ENCODE data around the gene OPCML. TPM values are rescaled to one million over a fixed set of nuclear protein-coding genes. Genes with fewer than 3 reads are reported as not detected.
A peak's percentile ranks its signal among the peaks of the same experiment; 100 is the strongest.

OPCML gene
- total RNA-seq (1 to 10 TPM in 3 of 4 donors, under 1 TPM in 1; 0.74 to 2.8 (median 1.5) TPM), polyA plus RNA-seq (0.14 TPM)
- long read RNA-seq, donor 1, partial matches to known transcripts, result 0 of 3 reads
- long read RNA-seq, donor 1, other reads (novel, unspliced or antisense), result 3 of 3 reads
- long read RNA-seq, donor 2, result 0 reads
- long read RNA-seq, donor 3, partial matches to known transcripts, result 0 of 2 reads
- long read RNA-seq, donor 3, other reads (novel, unspliced or antisense), result 2 of 2 reads
- long read RNA-seq, donor 4, partial matches to known transcripts, result 0 of 3 reads
- long read RNA-seq, donor 4, other reads (novel, unspliced or antisense), result 3 of 3 reads

DNA sequence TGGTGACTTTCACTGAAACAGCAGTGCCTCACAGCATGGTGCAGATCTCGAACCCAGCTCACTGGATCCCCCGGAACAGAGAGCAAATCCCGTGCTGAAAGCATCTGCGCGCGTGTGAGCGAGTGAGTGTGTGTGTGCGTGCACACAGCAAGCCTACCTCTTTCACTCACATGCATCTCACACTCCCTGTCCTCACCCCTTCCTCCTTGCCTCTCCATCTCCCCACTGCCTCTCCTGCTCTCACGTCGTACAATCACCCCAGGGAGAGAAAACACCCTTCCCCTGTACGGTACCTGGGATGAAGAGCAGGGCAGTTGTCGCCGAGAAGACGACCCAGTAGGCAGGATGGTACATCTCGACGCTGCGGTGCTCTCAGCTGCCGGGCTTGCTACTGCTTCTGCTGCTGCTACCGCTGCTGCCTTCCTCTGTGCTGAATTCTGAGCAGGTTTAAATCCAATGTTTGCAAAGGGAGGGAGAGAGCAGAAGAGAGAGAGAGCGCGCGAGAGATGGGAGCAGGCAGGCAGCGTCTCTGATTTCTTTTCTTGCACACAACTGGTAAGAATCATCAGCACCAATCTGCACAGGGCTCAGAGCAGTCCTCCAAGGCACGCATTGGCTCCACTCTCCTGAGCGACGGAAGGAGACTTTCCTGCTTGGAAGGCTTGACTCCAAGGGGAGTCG, at the start of gene OPCML:
Gene OPCML (minus strand): TSS at position 531 of the 681 bp plus-strand sequence.
- ATAC-seq (peak; percentile 25 to 46), DNase-seq (peak in 1 of 3 donors; percentile 42)
- no peak within 1 kb of the TSS for H3K27ac ChIP-seq (ENCODE audit: low read length)
- 3% methylated on average over 27 of the region's 27 CpGs for WGBS
- no peak within 1 kb of the TSS for H3K4me3 ChIP-seq (ENCODE audit: low read length)
- intact Hi-C loops (cut with DNase I), result no loop called here
- H3K4me1 ChIP-seq (ENCODE audit: control insufficient read depth, insufficient read depth, low read length), result peaks cover 2% of the 10 kb centered on the region
- no peaks in the 10 kb centered on the region for H3K9me3 ChIP-seq (ENCODE audit: control insufficient read depth, low read length)
- H3K27me3 ChIP-seq (ENCODE audit: control insufficient read depth, insufficient read depth), result no peaks in the 10 kb centered on the region

DNA sequence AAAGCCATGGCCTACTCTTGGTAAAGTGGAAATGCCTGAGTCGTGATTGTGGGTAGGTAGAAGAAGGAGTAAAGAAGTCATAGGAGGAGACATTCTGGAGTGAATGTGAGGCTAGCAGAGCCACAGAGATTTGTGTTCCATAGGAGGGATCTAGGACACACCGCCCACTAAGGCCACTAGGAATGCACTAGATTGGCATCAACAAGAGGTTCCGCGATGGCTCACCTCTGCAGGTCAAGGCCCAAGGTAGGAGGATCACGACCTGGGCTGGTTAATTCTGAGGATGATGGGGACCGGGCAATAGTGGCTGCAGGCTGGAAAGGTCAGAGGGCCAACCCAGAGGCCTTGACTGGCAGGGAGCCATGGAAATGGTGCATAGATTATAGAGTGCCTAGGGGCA, 48.8 kb upstream of the OPCML start:
- WGBS, result 88% methylated on average over 6 of the region's 6 CpGs
- H3K27ac ChIP-seq (ENCODE audit: low read length), result no peak overlapping the region
- no peak overlapping the region for H3K4me3 ChIP-seq (ENCODE audit: low read length)
- intact Hi-C loops (cut with DNase I), result no loop called here
- no peak for DNase-seq
- no peaks in the 10 kb centered on the region for H3K4me1 ChIP-seq (ENCODE audit: control insufficient read depth, insufficient read depth, low read length)
- no peaks in the 10 kb centered on the region for H3K9me3 ChIP-seq (ENCODE audit: control insufficient read depth, low read length)
- ATAC-seq, result no peak
- H3K27me3 ChIP-seq (ENCODE audit: control insufficient read depth, insufficient read depth), result no peaks in the 10 kb centered on the region

- 65% methylated on average over 38 of the region's 38 CpGs for WGBS
- H3K4me3 ChIP-seq (ENCODE audit: low read length), result no peak overlapping the region
- H3K4me1 ChIP-seq (ENCODE audit: control insufficient read depth, insufficient read depth, low read length), result no peaks in the 10 kb centered on the region
- no peaks in the 10 kb centered on the region for H3K27me3 ChIP-seq (ENCODE audit: control insufficient read depth, insufficient read depth)
- DNase-seq, result no peak
- H3K27ac ChIP-seq (ENCODE audit: low read length), result no peak overlapping the region
- H3K9me3 ChIP-seq (ENCODE audit: control insufficient read depth, low read length), result no peaks in the 10 kb centered on the region
- intact Hi-C loops (cut with DNase I), result no loop called here
- peak in 1 of 2 donors; percentile 29 for ATAC-seq
Measured at GRCh38 chr11:133579165-133580031, 47.1 kb upstream of the OPCML start.

GRCh38 chr11:133577403-133577802, 45.1 kb upstream of the OPCML start:
- Histone ChIP-seq H3K4me1 (ENCODE audit: control insufficient read depth, insufficient read depth, low read length) (no peaks in the 10 kb centered on the region), H3K9me3 (ENCODE audit: control insufficient read depth, low read length) (no peaks in the 10 kb centered on the region), H3K27ac (ENCODE audit: low read length) (no peak overlapping the region), H3K27me3 (ENCODE audit: control insufficient read depth, insufficient read depth) (no peaks in the 10 kb centered on the region), H3K4me3 (ENCODE audit: low read length) (no peak overlapping the region)
- DNase-seq (no peak), ATAC-seq (no peak)
- 92% methylated on average over 3 of the region's 3 CpGs for WGBS
- intact Hi-C loops (cut with DNase I), result no loop called here

DNA sequence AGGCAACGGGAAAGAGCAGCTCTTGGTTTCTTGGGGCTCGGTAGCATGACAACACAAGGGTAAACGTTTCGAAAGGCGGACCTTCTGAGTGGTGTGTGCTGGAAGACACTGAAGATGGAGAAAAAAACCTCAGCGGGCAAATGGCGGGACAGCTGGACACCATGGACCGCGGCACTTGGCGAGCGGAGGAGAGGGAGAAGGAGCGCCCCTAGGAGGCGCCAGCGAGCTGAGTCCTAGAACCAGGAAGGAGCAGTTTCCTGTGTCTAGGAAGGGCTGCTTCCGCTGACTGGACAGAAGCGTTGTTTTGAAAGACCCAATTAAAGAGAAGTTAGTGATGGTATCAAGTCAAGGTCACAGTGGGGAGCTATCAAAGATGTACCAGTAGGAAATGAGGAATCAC, 44.0 kb upstream of the OPCML start:
- Histone ChIP-seq H3K4me3 (ENCODE audit: low read length) (no peak overlapping the region), H3K4me1 (ENCODE audit: control insufficient read depth, insufficient read depth, low read length) (no peaks in the 10 kb centered on the region), H3K9me3 (ENCODE audit: control insufficient read depth, low read length) (no peaks in the 10 kb centered on the region), H3K27me3 (ENCODE audit: control insufficient read depth, insufficient read depth) (no peaks in the 10 kb centered on the region), H3K27ac (ENCODE audit: low read length) (no peak overlapping the region)
- ATAC-seq (no peak), DNase-seq (peak in 1 of 3 donors; percentile 64)
- WGBS, result 73% methylated on average over 16 of the region's 16 CpGs
- intact Hi-C loops (cut with DNase I), result no loop called here

DNA sequence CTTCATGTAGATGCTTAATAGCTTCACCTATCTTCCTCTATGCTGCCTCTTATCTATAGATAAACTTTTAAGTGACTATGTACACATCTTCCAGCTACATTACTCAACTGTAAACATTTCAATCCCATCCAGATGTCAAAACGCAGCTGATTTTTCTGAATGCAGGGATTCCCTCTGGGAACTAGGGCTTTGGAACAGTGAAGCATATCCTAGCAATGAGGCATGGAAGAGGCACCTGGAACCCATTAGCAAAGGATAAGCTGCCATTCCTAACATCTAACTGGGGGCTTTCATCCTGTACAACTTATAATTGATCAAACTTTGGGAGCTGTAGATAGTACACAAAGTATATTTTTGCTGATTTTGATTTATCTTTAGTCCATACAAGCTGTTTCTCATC, 40.8 kb upstream of the OPCML start:
- ATAC-seq, result no peak
- no peaks in the 10 kb centered on the region for H3K27me3 ChIP-seq (ENCODE audit: control insufficient read depth, insufficient read depth)
- H3K4me1 ChIP-seq (ENCODE audit: control insufficient read depth, insufficient read depth, low read length), result no peaks in the 10 kb centered on the region
- DNase-seq, result no peak
- intact Hi-C loops (cut with DNase I), result no loop called here
- no peaks in the 10 kb centered on the region for H3K9me3 ChIP-seq (ENCODE audit: control insufficient read depth, low read length)
- H3K4me3 ChIP-seq (ENCODE audit: low read length), result no peak overlapping the region
- no peak overlapping the region for H3K27ac ChIP-seq (ENCODE audit: low read length)
- 65% methylated on average over 1 of the region's 1 CpG for WGBS

DNA sequence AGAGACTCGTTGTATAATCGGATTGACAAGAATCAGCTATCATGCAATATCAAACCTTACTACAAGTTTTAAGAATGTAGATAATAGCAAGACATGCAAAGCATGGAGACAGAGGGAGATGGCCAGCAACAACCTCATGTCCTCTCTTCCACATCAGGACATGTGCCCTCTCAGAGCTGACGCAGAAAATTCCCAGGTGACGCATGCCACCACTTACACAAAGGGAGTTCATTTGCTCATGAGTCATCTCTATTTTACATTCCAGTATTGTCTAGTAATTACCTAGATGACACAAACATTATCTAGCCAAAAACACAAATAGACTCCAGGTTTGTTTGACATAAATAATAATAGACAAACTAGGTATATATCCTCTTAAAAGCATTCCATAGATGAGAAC, 38.1 kb upstream of the OPCML start:
- H3K4me1 ChIP-seq (ENCODE audit: control insufficient read depth, insufficient read depth, low read length), result no peaks in the 10 kb centered on the region
- 89% methylated on average over 4 of the region's 4 CpGs for WGBS
- peaks cover 1% of the 10 kb centered on the region for H3K27me3 ChIP-seq (ENCODE audit: control insufficient read depth, insufficient read depth)
- no peak overlapping the region for H3K27ac ChIP-seq (ENCODE audit: low read length)
- H3K9me3 ChIP-seq (ENCODE audit: control insufficient read depth, low read length), result no peaks in the 10 kb centered on the region
- DNase-seq, result no peak
- no peak for ATAC-seq
- H3K4me3 ChIP-seq (ENCODE audit: low read length), result no peak overlapping the region
- intact Hi-C loops (cut with DNase I), result no loop called here

GRCh38 chr11:133563505-133564025, 31.3 kb upstream of the OPCML start:
- WGBS, result 88% methylated on average over 7 of the region's 7 CpGs
- Histone ChIP-seq H3K27me3 (ENCODE audit: control insufficient read depth, insufficient read depth) (peaks cover 3% of the 10 kb centered on the region), H3K27ac (ENCODE audit: low read length) (no peak overlapping the region), H3K9me3 (ENCODE audit: control insufficient read depth, low read length) (no peaks in the 10 kb centered on the region), H3K4me3 (ENCODE audit: low read length) (no peak overlapping the region), H3K4me1 (ENCODE audit: control insufficient read depth, insufficient read depth, low read length) (no peaks in the 10 kb centered on the region)
- intact Hi-C loops (cut with DNase I), result no loop called here
- ATAC-seq, result no peak
- DNase-seq, result no peak

GRCh38 chr11:133560472-133560855, 28.2 kb upstream of the OPCML start:
- H3K27me3 ChIP-seq (ENCODE audit: control insufficient read depth, insufficient read depth), result peaks cover 3% of the 10 kb centered on the region
- DNase-seq (no peak), ATAC-seq (no peak)
- H3K4me1 ChIP-seq (ENCODE audit: control insufficient read depth, insufficient read depth, low read length), result no peaks in the 10 kb centered on the region
- no peak overlapping the region for H3K27ac ChIP-seq (ENCODE audit: low read length)
- H3K4me3 ChIP-seq (ENCODE audit: low read length), result no peak overlapping the region
- intact Hi-C loops (cut with DNase I), result no loop called here
- H3K9me3 ChIP-seq (ENCODE audit: control insufficient read depth, low read length), result no peaks in the 10 kb centered on the region
- 81% methylated on average over 9 of the region's 9 CpGs for WGBS

DNA sequence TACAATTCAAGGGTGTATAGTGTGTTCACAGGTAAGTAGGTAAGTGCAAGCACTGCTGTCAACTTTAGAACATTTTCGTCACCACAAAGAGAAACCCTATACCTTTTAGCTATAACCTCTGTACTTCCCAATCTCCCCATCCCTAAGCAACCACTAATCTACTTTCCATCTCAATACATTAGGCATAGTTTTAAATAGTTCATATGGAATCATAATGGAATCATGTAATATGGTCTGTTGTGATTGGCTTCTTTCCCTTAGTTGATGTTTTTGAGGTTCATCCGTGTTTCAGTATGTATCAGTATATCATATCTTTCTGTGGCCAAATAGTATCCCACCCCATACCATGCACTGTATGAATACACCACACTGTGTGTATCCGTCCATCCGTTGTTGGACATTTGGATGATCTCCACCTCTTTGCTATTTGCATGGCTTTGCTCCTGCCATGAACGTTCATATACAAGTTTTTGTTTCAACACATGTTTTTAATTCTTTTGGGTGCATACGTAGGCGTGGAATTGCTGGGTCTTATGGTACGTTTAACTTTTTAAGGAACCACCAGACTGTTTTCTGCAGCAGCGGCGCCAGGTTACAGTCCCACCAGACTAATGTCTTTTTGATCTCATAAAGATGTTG, 27.7 kb upstream of the OPCML start:
- 85% methylated on average over 10 of the region's 10 CpGs for WGBS
- Histone ChIP-seq H3K27ac (ENCODE audit: low read length) (no peak overlapping the region), H3K4me1 (ENCODE audit: control insufficient read depth, insufficient read depth, low read length) (no peaks in the 10 kb centered on the region), H3K27me3 (ENCODE audit: control insufficient read depth, insufficient read depth) (no peaks in the 10 kb centered on the region), H3K9me3 (ENCODE audit: control insufficient read depth, low read length) (no peaks in the 10 kb centered on the region), H3K4me3 (ENCODE audit: low read length) (no peak overlapping the region)
- DNase-seq (no peak), ATAC-seq (no peak)
- intact Hi-C loops (cut with DNase I), result no loop called here

All from right cardiac atrium (tissue), 5 donors.